MM.1S (cell line): ENCODE results near the gene RXRA.

ENCODE experiments used
- DNase-seq: peaks from one replicate; pipeline ENCODE4 v3.0.0-alpha.2; 2015
- H2AFZ ChIP-seq: fragments of 300-600 bp; sonication (generic); 2 replicates; pipeline ENCODE4 v1.6.0; 2016; ENCODE audit warnings: antibody characterized with exemption, low read length
- H3F3A ChIP-seq: fragments of 300-600 bp; sonication (generic); 2 replicates; pipeline ENCODE4 v1.6.1; 2016; ENCODE audit warnings: mild to moderate bottlenecking, antibody characterized with exemption, low read length, moderate library complexity, mixed read lengths; ENCODE audit not compliant: insufficient read depth
- H3K27ac ChIP-seq: fragments of 300-600 bp; sonication (generic); 2 replicates; pipeline ENCODE4 v1.5.1; 2016; ENCODE audit warnings: mild to moderate bottlenecking, low read length
- H3K27me3 ChIP-seq: fragments of 300-600 bp; sonication (generic); replicated peaks from 2 replicates; pipeline ENCODE4 v1.6.0; 2016; ENCODE audit warnings: low read length; ENCODE audit not compliant: insufficient read depth
- H3K36me3 ChIP-seq: fragments of 300-600 bp; sonication (generic); replicated peaks from 2 replicates; pipeline ENCODE4 v1.6.1; 2016; ENCODE audit warnings: mild to moderate bottlenecking, low read length, mixed read lengths; ENCODE audit not compliant: insufficient read depth
- H3K4me1 ChIP-seq: fragments of 300-600 bp; sonication (generic); 2 replicates; pipeline ENCODE4 v1.6.1; 2016; ENCODE audit warnings: low read length, mixed read lengths
- H3K4me2 ChIP-seq: fragments of 300-600 bp; sonication (generic); 2 replicates; pipeline ENCODE4 v1.6.0; 2016; ENCODE audit warnings: low read depth, low read length
- H3K4me3 ChIP-seq: fragments of 300-600 bp; sonication (generic); 2 replicates; pipeline ENCODE4 v1.5.1; 2016; ENCODE audit warnings: low read length, mixed read lengths
- H3K79me2 ChIP-seq: fragments of 300-600 bp; sonication (generic); 2 replicates; pipeline ENCODE4 v1.6.1; 2016; ENCODE audit warnings: mixed run types, low read length, mixed read lengths
- H3K9ac ChIP-seq: fragments of 300-600 bp; sonication (generic); 2 replicates; pipeline ENCODE4 v1.6.1; 2016; ENCODE audit warnings: low read length, mixed read lengths
- H3K9me2 ChIP-seq: fragments of 300-600 bp; sonication (generic); replicated peaks from 2 replicates; pipeline ENCODE4 v1.6.1; 2016; ENCODE audit warnings: mild to moderate bottlenecking, low read length, mixed read lengths; ENCODE audit not compliant: insufficient read depth
- H3K9me3 ChIP-seq: fragments of 300-600 bp; sonication (generic); replicated peaks from 2 replicates; pipeline ENCODE4 v1.6.1; 2016; ENCODE audit warnings: mild to moderate bottlenecking, low read length, mixed read lengths; ENCODE audit not compliant: insufficient read depth
- H4K20me1 ChIP-seq: fragments of 300-600 bp; sonication (generic); 2 replicates; pipeline ENCODE4 v1.6.1; 2016; ENCODE audit warnings: mild to moderate bottlenecking, low read length, moderate library complexity, mixed read lengths; ENCODE audit not compliant: insufficient read depth
- CTCF ChIP-seq: fragments of 300-600 bp; sonication (generic); IDR thresholded peaks from 2 replicates; pipeline ENCODE4 v1.5.1; 2016; ENCODE audit warnings: antibody characterized with exemption, low read length, mixed read lengths
- EZH2 ChIP-seq: fragments of 300-600 bp; sonication (generic); optimal IDR thresholded peaks from 2 replicates; pipeline ENCODE3; 2017; ENCODE audit warnings: low read depth, mild to moderate bottlenecking, antibody characterized with exemption, low read length, mixed read lengths
- EZH2phosphoT487 ChIP-seq: fragments of 300-600 bp; sonication (generic); IDR thresholded peaks from 2 replicates; pipeline ENCODE4 v1.6.1; 2018; ENCODE audit warnings: antibody characterized with exemption, low read length

RXRA gene

GRCh38 chr9:134388976-134389375, 62.7 kb downstream of the RXRA start:
- TF ChIP-seq EZH2, result no peak
- no peak for TF ChIP-seq EZH2phosphoT487
- no peak for TF ChIP-seq CTCF
- Histone ChIP-seq H4K20me1 (no peaks in the 10 kb centered on the region), H3K4me3 (no peak overlapping the region), H3K9ac (no peak overlapping the region), H3K4me1 (peaks cover 8% of the 10 kb centered on the region), H3K27me3 (no peaks in the 10 kb centered on the region), H3F3A (no peaks in the 10 kb centered on the region), H3K9me2 (no peaks in the 10 kb centered on the region), H3K79me2 (peaks cover 18% of the 10 kb centered on the region; the same call in 1 of the 2 replicates), H3K9me3 (no peaks in the 10 kb centered on the region), H3K36me3 (no peaks in the 10 kb centered on the region), H3K27ac (no peak overlapping the region), H2AFZ (no peak overlapping the region), H3K4me2 (no peak overlapping the region)
- no peak for DNase-seq

DNA sequence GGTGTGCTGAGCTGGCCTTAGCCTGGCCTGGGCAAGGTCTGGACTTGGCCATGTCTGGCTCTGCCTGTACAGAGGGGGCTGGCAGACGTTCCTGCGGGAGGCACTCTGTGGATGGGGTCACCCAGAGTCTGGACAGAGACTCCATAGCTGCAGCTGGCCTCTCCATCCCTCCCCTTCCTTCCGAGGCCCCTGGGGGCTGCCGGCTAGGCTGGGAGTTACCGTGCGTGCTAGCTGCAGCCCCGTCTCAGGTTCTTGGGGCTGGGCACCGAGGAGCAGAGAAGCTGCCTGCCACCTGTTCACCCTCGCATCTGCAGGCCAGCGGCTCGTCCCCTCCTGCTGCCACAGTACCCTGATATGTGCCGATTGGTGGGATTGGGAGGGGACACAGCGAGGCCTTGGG, 63.4 kb downstream of the RXRA start:
- Histone ChIP-seq H3K4me1 (peaks cover 8% of the 10 kb centered on the region), H3K9me2 (no peaks in the 10 kb centered on the region), H3K4me3 (no peak overlapping the region), H3F3A (no peaks in the 10 kb centered on the region), H3K79me2 (peaks cover 24% of the 10 kb centered on the region), H3K9ac (no peak overlapping the region), H2AFZ (no peak overlapping the region), H3K27ac (no peak overlapping the region), H3K4me2 (no peak overlapping the region), H3K36me3 (no peaks in the 10 kb centered on the region), H3K27me3 (no peaks in the 10 kb centered on the region), H4K20me1 (no peaks in the 10 kb centered on the region), H3K9me3 (no peaks in the 10 kb centered on the region)
- TF ChIP-seq EZH2 (no peak), EZH2phosphoT487 (no peak), CTCF (no peak)
- DNase-seq, result no peak

DNA sequence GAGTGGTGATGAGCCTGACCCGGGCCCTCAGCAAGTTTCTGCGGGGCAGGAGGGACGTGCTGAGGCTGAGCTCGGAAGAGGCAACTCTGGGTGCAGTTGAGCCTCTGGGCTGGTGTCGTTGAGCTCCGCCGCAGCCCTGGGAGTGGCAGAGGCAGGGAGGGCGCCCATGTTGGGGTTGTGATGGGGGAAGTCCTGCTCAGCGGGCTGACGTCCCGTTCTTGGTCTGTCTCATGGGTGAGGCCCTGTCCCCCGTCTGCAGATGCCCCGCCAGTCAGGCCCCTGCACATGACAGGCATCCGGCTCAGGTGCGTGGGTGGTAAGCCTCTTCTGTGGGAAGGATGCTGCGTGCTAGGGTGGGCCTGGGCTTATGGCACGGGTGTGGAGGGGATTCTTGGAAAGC, 64.3 kb downstream of the RXRA start:
- no peaks in the 10 kb centered on the region for H3K9me3 ChIP-seq
- H3K4me2 ChIP-seq, result peak overlapping the region; percentile 65; the same call in 1 of the 2 replicates
- H3K9ac ChIP-seq, result peak overlapping the region; percentile 60; the same call in 1 of the 2 replicates
- peaks cover 33% of the 10 kb centered on the region for H3K79me2 ChIP-seq
- no peaks in the 10 kb centered on the region for H3K9me2 ChIP-seq
- H4K20me1 ChIP-seq, result no peaks in the 10 kb centered on the region
- no peaks in the 10 kb centered on the region for H3K36me3 ChIP-seq
- H3K4me1 ChIP-seq, result peaks cover 8% of the 10 kb centered on the region
- H3K27ac ChIP-seq, result peak overlapping the region; percentile 75; the same call in 1 of the 2 replicates
- H3F3A ChIP-seq, result no peaks in the 10 kb centered on the region
- DNase-seq, result no peak
- H3K4me3 ChIP-seq, result no peak overlapping the region
- H3K27me3 ChIP-seq, result no peaks in the 10 kb centered on the region
- TF ChIP-seq EZH2 (no peak), EZH2phosphoT487 (no peak), CTCF (no peak)
- no peak overlapping the region for H2AFZ ChIP-seq
